GM19452 (cell line): ENCODE data around the gene THSD4.
"Not testable (repeated sequence)": the region's sequence is repeated elsewhere in the genome, so short reads cannot be mapped to it uniquely, and the experiment has no call there.

ENCODE experiments used
- ATAC-seq: cut with Tn5 transposase; IDR thresholded peaks from one replicate; pipeline ENCODE4 v1.9.1; 2021; ENCODE audit not compliant: unreplicated experiment

THSD4 gene

DNA sequence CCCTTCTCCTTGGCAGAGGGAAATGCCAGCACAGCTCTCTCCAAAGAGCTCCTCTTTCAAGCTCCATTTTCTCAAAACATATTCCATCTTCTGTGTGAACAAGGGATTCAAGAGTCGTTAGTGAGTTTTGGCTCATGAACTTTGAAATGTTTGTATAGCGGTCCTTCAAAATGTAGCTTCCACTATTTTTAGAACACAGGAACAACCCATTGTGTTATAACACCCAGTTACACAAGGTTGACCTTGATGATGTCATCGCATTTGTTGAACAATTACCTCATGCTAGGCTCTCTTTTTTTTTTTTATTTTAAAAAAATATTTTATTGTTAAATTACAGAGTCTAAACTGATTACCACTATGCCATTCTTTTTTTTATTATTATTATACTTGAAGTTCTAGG is 251.7 kb downstream of the THSD4 start:
- ATAC-seq, result no peak

DNA sequence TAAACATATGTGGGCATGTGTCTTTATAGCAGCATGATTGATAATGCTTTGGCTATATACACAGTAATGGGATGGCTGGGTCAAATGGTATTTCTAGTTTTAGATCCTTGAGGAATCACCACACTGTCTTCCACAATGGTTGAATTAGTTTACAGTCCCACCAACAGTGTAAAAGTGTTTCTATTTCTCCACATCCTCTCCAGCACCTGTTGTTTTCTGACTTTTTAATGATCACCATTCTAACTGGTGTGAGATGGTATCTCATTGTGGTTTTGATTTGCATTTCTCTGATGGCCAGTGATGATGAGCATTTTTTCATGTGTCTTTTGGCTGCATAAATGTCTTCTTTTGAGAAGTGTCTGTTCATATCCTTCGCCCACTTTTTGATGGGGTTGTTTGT is 252.5 kb downstream of the THSD4 start:
- ATAC-seq, result not testable (repeated sequence)

DNA sequence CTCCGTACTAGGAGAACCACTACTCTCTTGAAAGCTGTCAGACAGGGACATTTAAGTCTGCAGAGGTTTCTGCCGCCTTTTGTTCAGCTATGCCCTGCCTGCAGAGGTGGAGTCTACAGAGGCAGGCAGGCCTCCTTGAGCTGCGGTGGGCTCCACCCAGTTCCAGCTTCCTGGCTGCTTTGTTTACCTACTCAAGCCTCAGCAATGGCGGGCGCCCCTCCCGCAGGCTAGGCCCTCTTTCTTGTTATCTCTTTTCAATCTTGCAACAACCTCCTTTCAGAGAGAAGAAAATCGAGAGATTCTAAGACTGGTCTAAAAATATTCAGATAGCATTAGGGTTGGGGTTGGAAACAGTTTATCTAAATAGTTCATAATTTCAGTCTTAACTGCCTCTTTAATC is 257.5 kb downstream of the THSD4 start:
- ATAC-seq, result not testable (repeated sequence)

DNA sequence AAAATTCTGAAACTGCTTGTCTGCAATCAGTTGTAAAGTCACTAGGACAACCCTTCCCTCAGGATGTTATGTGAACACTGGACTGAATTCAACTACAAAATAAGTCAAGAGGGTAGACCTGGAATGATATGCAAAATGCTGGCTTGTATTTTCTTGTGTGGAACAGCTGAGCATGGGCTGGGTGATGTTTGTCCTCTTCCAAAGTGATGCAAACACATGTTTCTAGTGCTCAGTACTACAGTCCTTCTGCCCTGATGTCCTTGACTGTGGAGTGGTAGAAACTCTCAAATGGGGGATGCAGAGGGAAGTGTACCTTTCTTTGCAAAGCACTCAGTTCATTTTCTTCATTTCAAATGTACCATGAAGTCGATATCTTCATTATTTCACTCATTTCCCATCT is 258.6 kb downstream of the THSD4 start:
- no peak for ATAC-seq

DNA sequence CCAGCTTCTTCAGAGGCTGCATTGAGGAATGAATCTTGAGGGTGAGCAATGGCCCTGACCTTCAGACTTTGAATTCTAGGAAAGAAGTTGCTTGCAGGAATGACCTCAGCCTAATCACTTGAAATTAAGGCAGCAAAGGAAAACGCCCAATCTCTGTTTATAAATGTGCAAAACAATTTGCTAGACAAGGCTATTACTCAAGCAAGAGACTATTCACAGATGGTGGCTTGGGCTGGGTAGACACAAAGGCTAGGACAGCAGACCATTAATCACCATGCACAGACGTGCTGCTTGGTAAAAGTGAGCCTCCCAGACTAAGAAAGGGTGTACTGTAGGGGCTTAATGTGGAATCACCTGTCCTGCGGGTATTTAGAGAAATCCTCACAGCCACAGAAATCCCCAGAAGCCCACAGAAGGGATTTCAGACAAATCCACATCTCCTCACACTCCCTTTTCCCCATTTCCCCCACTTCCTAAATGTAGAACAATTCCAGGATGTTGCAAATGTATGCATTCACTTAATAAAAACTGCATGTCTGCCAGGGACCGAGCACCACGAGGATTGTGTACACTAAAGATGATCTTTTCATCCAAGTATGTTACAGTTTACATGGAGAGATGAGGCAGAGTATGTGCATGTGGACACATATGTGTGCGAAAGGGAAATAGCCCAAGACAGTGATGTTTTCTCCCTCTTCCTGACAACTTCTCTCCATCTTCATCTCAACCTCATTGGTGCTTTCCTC is 259.5 kb downstream of the THSD4 start:
- ATAC-seq, result no peak

DNA sequence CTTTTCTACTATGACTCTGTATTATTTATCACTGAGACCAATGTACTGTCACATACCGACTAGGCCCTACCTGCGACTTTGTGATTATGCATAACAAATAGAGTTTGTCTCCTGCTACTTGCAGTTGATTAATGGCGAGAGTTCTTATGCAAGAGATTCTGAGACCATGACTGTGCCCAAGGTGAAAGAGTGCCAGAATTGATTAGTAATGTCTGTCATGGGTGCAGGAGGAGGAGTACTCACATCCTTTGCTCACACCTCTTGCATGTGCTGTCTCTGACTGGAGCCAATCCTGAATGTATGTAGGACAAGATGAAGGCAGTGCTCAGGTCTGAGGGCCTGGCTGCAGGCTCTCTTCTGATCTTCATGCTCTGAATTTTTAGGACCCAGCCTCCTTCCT is 260.7 kb downstream of the THSD4 start:
- no peak for ATAC-seq

DNA sequence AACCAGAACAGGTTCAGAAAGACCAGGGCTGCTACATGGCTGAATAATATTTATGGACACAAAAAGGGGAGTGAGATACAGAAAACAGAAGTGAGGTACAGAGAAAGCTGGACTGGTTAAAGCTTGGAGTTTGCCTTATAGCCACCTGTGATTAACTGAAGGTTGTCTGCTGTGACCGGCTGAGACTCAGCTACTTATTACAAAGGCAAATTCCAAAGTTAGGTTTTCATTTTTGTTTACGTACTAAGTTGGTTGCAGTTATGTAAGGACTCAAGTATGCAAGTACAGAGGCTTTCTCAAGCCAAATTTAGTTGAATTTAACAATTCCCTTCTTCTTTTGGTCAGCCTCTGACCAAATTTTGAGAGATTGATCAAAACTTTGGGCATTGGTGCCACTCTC is 264.6 kb downstream of the THSD4 start:
- no peak for ATAC-seq

DNA sequence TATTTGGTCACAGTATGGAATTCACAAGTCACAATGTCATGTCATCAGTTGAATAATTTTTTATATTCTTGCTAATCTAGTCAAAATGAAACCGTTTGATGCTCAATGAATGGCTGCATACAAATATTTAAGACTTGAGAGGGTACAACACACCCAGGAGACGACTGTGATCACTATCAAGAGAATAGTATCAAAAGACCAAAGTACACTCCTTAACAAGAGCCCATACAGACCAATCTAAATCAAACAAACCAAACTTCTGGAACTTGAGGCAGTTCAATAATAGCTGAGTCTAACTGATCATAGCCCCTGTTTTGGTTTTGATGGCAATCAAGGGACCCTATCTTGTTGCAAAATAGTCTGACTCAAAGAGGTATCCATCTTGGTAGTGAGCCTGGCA is 265.1 kb downstream of the THSD4 start:
- ATAC-seq, result no peak

DNA sequence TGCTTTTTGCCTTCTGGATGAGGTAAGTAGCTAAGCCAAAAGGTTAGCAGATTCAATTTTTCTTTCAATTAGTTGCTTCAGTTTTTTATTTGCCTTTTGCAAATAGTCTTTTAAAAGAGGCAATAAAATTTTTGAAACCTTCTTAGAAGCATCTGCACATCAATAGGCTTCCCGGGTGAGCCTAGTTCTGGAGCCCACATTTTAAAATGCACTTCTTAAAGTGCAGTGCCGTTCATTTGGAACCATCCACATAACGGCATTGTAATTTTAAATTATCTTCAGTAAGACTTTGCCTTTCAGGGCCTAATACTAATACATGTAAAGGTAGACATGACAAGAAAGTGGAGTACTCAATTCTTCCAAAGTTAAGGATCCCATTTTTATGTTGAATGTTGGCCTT is 269.2 kb downstream of the THSD4 start:
- ATAC-seq, result no peak

DNA sequence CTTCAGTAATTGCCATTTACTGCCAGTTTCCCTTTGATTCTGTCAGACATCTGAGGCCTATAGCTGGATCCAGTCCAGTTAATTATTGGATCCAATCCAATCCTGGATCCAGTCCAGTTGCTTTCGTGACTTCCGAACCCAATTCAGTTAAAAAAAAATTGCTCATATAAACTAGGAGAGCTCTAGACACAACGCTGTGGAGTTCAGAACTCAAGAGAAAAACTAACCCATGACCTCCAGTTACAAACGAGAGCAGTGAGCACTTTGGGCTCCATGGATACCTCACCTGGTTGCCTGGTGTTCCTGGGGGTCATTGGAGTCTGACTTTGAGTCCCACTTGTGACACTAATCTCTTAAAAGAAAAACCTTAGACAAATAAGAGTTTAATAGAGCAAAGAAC is 269.8 kb downstream of the THSD4 start:
- ATAC-seq, result no peak

DNA sequence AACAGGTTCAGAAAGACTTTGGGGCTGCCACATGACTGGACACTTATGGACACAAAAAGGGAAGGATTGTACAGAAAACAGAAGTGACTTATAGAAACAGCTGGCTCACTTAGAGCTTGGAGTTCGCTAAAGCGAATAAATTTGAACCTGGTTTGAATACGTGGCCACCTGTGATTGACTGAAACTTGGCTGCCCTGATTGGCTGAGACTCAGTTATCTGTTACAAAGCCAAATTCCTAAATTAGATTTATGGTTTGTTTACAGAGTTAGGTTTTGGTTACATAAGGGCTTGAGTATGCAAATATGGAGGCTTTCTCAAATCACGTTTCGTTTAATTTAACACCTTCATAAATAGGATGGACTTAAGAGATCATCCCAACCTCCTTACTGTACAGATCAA is 270.2 kb downstream of the THSD4 start:
- ATAC-seq, result no peak

DNA sequence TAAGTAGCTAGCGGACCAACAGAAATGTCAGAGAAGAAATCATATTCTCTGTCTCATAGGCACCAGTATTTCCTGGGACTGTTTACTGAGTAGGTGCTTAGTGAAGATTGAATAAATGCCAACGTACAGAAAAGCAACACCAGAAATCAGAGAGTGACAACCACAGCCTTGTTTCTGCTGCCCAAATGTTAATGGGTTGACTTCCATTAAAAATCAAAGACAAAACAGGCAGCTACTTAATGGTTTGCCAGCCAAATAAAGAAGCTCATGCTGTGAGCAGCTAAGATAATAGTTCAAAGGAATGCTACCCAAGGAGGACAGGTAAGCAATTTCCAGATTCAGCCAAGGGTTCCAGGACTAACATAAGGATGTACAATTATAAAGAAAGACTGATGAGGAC is 270.7 kb downstream of the THSD4 start:
- ATAC-seq, result no peak

DNA sequence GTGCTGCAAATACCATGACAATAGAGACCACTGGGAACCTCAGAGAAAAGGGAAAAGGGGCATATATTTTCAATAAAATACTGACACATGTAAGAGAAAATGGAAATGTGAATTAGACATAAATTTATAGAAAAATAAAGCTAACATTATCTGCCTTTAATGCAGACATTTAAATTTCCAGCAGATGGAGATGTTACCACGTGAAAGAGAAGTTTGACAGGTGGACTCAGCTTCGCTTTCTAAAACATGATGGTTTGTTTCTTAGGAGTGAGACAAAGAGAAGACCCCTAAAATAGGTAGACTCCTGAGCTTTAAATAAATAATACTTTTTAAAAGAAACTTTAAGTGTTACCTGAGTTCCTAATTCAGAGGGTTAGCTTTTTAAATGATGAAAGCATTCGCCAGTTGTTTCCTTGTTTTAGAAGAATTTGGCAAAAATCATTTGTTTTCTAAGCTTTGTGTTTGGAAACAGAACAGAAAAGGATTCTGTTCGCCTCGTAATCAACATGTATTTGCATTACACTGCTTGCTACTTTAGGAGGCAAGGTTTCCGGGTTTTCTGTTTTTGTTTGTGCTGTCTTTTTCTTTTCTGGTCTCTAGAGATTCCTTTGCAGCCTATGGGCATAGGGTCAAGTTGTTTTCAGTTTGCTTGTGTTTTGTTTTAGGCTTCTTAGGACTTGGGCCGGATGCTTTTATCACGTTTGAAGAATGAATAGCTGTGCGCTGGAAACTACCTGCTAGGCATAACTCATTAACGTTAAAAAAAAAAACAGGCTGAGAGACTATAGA is 271.4 kb downstream of the THSD4 start:
- ATAC-seq, result no peak

DNA sequence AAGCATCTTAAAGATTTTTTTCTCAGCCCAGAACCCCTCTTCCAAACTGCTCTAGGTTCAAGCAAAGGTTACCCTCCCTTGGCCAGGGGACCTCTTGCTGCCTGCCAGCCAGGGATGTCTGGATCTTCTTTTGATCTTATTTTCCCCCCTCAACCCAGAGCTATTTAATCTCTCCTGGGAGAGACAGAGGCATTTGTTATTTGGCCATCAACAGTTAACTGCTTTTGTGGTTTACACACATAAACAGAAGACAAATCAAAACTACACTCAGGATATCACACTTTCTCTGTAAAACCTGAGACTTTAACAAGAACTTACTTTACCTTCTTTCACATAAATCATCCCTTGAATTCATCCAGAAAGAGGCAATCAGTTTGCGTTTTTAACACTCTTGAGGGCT is 272.5 kb downstream of the THSD4 start:
- no peak for ATAC-seq

DNA sequence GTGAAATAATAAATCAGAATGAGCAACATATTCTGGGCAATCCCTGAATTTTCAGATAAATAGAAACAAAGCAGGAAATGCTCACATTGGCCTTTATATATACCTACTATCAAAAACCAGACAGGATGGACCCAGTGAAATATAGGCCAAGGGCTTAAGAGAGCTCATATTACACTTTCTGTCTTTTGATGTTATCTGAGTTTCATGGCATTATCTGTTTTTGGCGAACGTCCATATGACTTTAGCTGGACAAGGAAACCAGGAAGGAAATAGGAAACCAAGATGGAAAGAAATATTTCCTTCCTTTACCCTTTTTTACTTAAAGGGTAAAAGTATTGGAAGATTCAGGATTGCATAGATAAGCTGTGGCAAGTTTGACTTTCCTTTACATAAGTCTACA is 274.8 kb downstream of the THSD4 start:
- ATAC-seq, result no peak

DNA sequence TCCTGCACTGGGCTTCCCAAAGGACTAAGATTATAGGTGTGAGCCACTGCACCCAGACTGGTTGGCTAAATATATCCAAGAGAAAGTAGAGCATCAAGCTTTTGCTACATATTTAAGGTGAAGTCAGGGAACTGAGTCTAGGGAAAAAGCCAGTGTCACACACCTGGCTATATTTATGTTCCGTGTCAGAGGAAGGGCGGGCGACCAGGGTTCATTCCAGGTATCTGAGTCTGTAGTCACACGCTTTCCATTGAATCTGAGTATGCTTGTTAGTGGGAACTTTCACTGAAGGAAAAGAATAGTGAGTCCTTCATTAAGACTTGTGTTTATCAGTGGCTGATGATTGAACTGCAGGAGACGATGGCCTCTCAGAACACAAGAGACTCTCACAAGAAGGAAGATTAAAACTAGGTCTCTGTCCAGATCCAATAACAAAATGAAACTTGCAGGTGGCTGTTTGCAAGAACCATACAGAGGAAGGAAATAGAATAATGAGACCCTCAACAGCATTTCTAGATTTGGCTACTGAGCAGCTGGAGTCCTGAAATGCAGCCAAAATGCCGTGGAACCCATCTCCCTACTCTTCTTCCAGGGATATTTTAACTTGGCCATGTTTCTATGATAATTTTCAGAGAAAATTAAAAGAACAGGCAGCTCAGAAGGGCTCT is 276.3 kb downstream of the THSD4 start:
- no peak for ATAC-seq

DNA sequence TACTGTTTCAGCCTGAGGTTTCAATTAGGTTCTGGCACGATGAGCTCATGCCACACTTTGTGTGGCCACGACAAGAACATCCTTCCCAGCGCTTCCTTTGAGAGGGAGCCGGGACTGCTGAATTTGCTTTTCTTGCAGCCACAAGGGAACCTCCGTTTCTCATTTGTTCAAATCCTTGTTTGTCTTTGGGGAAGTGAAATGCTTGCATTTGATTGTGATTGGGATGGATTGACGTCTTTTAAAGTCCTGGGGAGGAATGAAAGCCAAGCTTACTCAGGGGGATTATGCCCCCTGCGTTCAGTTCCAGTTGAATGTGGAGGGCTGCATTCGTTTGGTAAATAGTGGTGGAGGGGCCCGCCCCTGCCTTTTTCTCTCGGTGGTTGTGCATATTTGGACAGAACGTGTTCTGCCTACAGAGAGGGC is 277.6 kb downstream of the THSD4 start:
- ATAC-seq, result no peak

DNA sequence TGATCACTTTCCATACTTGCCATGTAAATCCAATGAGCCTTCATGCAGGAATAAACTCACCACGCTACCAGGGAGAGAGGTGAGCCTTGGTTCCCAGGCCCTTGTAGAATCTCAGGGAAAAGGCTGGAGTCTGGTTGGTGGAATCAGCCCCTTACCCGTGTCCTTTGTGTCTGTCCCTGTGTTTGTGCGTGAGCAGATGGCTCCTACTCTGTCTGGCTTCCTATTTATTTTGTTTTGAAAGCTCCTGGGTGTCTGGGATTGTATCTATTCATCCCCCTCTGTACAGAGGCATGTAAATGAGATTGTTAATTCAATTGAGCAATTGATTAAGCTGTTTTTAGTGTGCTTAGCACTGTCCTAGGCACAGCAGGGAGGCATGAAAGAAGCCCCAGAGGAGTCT is 278.1 kb downstream of the THSD4 start:
- ATAC-seq, result no peak

DNA sequence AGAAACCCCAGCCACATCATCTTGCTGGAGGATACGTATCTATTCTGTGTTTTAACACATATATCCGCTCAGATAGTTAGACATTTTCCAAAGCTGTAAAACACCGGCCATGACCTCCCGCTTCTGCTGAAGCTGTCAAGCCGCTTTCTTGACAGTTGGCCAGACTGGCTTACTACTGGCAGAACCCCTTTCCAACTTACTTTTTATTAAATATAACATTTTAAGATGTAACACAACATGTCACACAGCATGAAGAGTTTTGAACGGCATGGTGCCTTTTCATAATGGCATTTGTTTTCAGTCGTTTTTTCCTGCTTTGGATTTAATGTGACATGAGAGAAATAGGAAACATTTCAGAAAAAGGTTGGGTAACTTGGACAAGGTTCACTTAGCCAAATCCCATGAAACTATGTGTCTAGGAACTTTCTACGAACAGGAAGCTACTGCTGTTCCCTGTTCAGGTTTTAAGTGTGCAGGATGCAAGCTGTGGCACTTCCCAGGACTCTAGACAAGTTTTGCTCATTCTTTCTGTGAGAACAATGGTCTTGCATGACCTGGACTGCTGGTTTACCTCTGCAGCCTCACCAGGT is 281.4 kb downstream of the THSD4 start:
- ATAC-seq, result no peak

DNA sequence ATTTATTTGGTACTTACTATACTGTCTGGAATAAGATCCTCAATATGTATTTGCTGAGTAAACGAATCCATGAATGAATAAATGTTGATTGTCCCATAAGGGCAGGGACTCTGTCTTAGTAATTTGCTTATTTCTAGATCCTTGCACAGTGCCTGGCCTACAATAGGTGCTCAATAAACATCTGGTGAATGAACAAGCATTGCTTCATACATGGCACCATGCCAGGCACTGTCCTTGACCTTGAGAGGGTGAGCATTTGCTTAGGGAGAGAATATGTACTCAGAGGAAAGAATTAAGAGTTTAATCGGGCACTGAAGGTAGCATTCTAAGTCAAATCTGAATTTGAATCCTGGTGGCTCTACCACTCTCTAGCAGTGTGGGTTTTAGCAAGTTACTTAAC is 282.1 kb downstream of the THSD4 start:
- ATAC-seq, result no peak

DNA sequence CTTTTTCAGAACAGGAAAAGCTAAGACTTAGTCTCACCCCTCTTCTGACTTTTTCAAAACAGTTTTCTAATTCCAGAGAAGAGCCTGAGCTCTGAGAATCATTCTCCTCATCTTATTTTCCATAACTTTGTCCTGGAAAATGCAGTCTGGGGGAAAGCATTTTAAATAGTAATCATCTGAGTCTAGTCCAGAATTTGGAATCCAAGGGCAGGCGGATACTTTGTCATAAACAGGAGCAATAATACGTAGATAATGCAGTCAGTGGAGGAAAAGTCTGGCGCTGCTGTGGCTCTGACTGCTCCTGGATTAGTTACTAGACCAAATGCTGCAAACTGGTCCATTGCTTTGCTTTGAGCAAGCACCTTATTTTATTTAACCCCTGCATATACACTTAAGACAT is 285.0 kb downstream of the THSD4 start:
- ATAC-seq, result no peak

DNA sequence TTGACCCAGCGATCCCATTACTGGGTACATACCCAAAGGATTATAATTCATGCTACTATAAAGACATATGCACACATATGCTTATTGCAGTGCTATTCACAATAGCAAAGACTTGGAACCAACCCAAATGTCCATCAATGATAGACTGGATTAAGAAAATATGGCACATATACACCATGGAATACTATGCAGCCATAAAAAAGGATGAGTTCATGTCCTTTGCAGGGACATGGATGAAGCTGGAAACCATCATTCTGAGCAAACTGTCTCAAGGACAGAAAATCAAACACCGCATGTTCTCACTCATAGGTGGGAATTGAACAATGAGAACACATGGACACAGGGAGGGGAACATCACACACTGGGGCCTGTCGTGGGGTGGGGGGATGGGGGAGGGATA is 286.5 kb downstream of the THSD4 start:
- not testable (repeated sequence) for ATAC-seq
